Spinal cord (tissue), 10 donors: ENCODE measurements around the gene MAP1LC3B. TPM values are rescaled to one million over a fixed set of nuclear protein-coding genes. Genes with fewer than 3 reads are reported as not detected.
A peak's percentile ranks its signal among the peaks of the same experiment; 100 is the strongest.

Experiments used
- DNase-seq, 6 donors: peaks; one replicate each; pipeline versions ENCODE4 v3.0.0 to v3.0.0-alpha.2; 2013 to 2015; ENCODE audit warnings: low spot score in 6 of 6, low read depth in 4 of 6
- H3K27ac ChIP-seq: one replicate; pipeline ENCODE4 v1.5.1; 2013; ENCODE audit warnings: low read depth, low read length, control low read depth
- H3K27me3 ChIP-seq: one replicate; pipeline ENCODE4 v1.6.1; 2013; ENCODE audit warnings: low read length; ENCODE audit not compliant: control insufficient read depth, insufficient read depth
- H3K36me3 ChIP-seq: one replicate; pipeline ENCODE4 v1.6.1; 2013; ENCODE audit warnings: low read length; ENCODE audit not compliant: control insufficient read depth, insufficient read depth
- H3K4me1 ChIP-seq: one replicate; pipeline ENCODE4 v1.6.1; 2013; ENCODE audit warnings: low read length; ENCODE audit not compliant: control insufficient read depth, insufficient read depth
- H3K4me3 ChIP-seq: one replicate; pipeline ENCODE4 v1.5.1; 2013; ENCODE audit warnings: low read depth, low read length, control low read depth
- H3K9me3 ChIP-seq: one replicate; pipeline ENCODE4 v1.6.1; 2013; ENCODE audit warnings: low read length; ENCODE audit not compliant: control insufficient read depth, insufficient read depth
- WGBS: methylation state at CpG from one replicate; pipeline ENCODE4 v1.1.5; 2013; ENCODE audit warnings: missing lambda C conversion rate; ENCODE audit not compliant: insufficient coverage; 5-methylcytosine and 5-hydroxymethylcytosine counted together
- polyA plus RNA-seq, 2 donors: library from polyadenylated mRNA; unstranded; fragments of 120-200 nt; gene quantifications; one replicate each; pipeline ENCODE4 v1.2.1, GENCODE V29; 2013; ENCODE audit not compliant: insufficient read length in 2 of 2
- total RNA-seq, 2 donors: library from RNA; depleted of rRNA in 1 of 2; stranded (reverse); fragments of 120-200 nt in 1 of 2; fragments of >200 nt in 1 of 2; gene quantifications; one replicate each; pipeline versions ENCODE4 v1.2.3 to v1.2.4, GENCODE V29; 2013 to 2014
- donor health status: healthy.

Gene MAP1LC3B
- total and polyA plus RNA-seq, 4 donors: 66.5 to 181 (median 119) TPM

DNA sequence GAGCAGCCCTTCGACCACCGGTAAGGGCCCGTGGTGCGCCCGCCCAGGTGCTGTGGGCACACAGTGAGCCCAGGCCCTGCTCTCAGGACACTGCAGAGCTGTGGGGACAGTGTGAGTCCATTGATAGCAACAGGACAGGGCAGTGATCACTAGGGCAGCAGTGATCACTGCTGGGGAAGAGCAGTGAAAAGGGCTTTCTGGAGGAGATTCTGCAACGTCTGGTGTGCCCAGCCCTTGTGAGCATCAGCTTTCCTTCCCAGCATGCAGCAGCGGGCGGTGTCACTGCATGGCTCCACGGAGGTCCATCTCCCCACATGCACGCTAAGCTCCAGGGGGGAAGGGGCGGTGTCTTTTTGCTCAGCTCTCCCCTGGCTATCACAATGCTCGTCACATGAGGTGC lies 32.1 kb downstream of the MAP1LC3B start:
- no peak overlapping the region for H3K4me3 ChIP-seq
- peaks cover 6% of the 10 kb centered on the region for H3K4me1 ChIP-seq
- DNase-seq: no peak
- H3K9me3 ChIP-seq: no peaks in the 10 kb centered on the region
- peaks cover 67% of the 10 kb centered on the region for H3K36me3 ChIP-seq
- WGBS: 81% methylated on average over 7 of the region's 12 CpGs
- H3K27ac ChIP-seq: no peak overlapping the region
- H3K27me3 ChIP-seq: no peaks in the 10 kb centered on the region

DNA sequence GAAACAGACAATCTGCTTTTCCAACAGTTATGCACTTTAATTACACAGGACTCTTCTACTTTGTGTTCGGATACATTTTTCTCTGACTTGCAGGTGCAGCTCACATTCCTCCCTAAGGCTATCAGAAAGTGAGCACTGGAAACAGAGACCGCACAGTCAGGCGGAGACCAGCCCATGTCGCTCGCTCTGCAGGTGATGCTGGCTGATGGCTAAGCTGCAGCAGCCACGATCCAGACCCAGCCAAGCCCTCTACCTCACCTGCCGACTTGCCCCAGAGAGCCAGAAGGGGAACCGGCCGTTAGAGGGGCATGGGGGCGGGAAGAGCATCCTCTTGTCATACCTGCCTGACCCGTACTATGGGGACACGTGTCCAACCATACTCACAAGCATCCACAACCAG lies 33.8 kb downstream of the MAP1LC3B start:
- Histone ChIP-seq H3K27me3 (no peaks in the 10 kb centered on the region), H3K9me3 (no peaks in the 10 kb centered on the region), H3K36me3 (peaks cover 57% of the 10 kb centered on the region), H3K4me3 (no peak overlapping the region), H3K4me1 (peaks cover 6% of the 10 kb centered on the region), H3K27ac (no peak overlapping the region)
- no peak for DNase-seq
- WGBS: 85% methylated on average over 12 of the region's 12 CpGs

DNA sequence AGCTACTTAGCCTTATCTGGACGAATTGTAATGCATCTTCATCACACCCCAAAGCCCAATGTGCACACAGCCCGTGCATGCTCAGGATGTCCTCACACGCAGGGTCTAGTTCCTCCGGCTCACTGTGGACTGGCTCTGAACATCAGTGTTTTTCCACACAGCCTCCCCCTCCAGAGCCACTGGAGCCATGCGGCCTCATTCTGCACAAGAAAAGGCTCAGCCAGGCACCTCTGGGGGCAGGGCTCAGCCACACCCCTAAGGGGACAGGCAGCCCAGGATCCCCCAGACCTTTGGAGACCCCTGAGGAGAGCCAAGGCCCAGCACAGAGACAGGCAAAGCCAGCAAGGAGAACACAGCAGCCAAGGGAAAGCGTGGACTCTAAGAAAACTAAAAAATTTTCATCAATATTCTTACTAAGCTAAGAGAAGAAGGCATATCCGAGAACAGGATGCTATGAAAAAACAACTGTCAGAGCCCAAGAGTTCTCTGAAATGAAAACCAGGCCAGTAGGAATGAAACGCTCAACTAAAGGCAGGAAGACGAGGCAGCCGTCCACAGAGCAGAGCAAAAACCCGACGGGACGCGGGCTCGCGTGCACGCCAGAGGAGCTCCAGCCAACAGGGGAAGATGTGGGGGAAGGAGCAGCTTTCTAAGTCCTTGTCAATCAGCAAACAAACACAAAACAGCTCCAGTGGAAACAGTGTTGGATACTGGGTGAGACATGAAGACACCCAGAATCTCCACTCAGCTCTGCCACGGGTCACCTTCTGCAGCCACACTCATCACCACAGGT lies 34.5 kb downstream of the MAP1LC3B start:
- H3K27ac ChIP-seq: no peak overlapping the region
- H3K36me3 ChIP-seq: peaks cover 56% of the 10 kb centered on the region
- no peak overlapping the region for H3K4me3 ChIP-seq
- DNase-seq: no peak
- H3K9me3 ChIP-seq: no peaks in the 10 kb centered on the region
- no peaks in the 10 kb centered on the region for H3K27me3 ChIP-seq
- H3K4me1 ChIP-seq: peaks cover 6% of the 10 kb centered on the region
- 81% methylated on average over 10 of the region's 18 CpGs for WGBS

DNA sequence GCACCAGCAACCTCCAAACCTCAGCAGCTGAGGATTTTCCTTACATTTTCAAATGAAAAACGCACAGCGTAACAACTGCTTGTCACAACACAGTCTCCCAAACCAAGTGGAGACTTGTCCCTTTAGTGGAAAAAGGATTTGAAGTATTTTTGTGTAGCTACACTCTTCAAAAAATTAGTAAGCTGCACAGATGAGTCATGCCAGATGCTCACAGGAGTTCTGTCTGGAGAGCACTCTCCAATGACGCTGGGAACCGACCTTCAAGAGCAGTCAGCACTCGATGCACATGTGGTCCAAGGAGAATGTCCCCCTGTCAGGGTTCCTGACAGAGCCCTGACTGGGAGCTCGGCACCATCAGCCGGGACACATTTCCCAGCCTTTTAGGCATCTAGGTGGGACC lies 39.8 kb downstream of the MAP1LC3B start:
- no peaks in the 10 kb centered on the region for H3K27me3 ChIP-seq
- H3K4me3 ChIP-seq: no peak overlapping the region
- 77% methylated on average over 5 of the region's 7 CpGs for WGBS
- H3K27ac ChIP-seq: no peak overlapping the region
- H3K36me3 ChIP-seq: peaks cover 40% of the 10 kb centered on the region
- no peaks in the 10 kb centered on the region for H3K9me3 ChIP-seq
- DNase-seq: no peak
- H3K4me1 ChIP-seq: peaks cover 22% of the 10 kb centered on the region

DNA sequence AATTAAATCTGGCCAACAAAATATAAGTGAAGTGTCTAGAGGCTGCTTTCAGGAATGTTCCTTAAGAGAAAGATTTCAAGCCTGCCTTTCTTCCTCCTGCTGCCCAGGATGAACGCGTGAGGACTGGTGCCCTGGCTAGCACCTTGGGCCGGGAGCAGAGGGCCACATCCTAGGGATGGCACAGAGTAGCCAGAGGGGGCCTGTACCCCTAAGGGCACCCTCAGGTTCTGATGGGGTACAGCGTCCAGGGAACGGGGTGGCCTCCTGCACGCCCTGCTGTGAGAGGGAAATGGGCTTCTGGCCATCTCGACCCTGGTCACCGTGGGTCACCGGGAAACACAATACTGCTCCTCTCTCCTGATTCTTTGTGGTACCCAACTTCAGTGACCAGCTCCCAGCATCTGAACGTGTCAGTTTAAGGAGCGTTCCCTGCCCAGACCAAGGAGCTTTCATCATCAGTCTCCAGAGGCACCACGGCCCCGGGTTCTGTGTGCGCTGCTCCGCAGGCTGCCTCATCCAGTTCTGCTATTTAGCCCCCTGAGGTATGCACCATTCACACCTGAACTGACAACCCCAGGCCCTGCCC lies 40.3 kb downstream of the MAP1LC3B start:
- peaks cover 40% of the 10 kb centered on the region for H3K36me3 ChIP-seq
- no peaks in the 10 kb centered on the region for H3K9me3 ChIP-seq
- H3K27me3 ChIP-seq: no peaks in the 10 kb centered on the region
- H3K4me3 ChIP-seq: no peak overlapping the region
- 88% methylated on average over 15 of the region's 15 CpGs for WGBS
- no peak for DNase-seq
- H3K4me1 ChIP-seq: peaks cover 19% of the 10 kb centered on the region
- H3K27ac ChIP-seq: no peak overlapping the region

DNA sequence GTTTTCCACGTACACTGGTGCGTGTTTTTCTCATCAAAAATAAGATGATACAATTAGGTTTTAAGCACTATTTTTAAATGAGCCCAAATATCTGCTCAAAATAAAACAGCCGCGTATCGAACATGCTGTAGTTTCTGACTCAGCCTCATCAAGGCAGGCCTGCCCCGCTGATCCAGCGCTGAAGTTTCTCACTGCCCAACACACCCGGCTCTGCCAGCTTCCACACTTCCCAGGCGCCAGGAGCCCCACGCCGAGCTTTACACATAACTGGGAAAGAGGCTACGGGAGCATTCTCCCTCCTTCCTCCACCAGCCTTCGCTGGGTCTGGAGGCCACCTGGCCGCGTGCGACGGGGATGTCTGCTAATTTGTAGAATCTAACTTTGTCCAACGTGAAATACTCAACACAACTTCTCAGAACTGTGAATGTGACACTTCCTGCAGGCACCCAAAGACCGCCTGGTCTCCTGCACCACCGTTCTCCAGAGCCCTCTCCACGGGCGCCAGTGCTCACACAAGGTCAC lies 42.1 kb downstream of the MAP1LC3B start:
- WGBS: 92% methylated on average over 20 of the region's 22 CpGs
- Histone ChIP-seq H3K9me3 (no peaks in the 10 kb centered on the region), H3K27me3 (no peaks in the 10 kb centered on the region), H3K4me3 (no peak overlapping the region), H3K36me3 (peaks cover 41% of the 10 kb centered on the region), H3K4me1 (peaks cover 19% of the 10 kb centered on the region), H3K27ac (no peak overlapping the region)
- no peak for DNase-seq

DNA sequence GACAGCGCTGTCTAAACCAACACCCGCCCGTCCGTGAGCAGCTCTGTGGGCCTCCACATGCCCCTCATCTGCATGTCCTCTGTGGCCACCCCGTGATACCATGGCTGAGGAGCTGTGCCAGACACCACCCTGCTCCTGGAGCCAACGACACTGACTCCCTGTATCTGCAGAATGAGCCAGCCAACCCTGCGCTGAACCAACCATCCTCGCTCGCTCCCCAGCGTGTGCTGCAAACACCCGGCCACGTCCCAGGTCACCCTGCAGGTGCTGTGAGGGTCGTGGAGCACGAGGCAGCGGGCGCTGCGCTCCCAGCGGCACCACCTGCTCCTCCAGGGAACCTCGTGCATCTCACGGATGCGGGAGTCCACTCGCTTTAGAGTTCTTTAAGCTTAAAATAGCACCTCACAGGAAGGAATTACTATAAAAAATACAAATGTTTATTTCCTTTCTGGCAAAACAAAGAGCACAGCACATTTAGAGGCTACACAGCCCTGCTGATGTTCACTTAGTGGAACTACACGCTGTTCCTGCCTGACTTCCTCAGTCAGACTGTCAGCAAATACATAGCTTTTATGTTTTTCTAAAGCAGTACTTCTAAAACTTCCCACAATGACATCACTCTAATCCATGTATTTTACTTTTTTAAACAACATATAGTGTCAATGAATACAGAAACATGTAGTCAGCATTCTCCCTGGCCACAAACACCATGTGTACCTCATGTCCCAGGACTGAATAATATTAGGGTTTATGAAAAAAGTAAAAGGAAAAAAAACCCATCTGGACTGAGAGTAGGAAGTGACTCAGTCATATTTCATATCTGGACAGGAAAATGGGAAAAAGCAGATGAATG lies 43.5 kb downstream of the MAP1LC3B start:
- H3K4me1 ChIP-seq: peaks cover 19% of the 10 kb centered on the region
- 57% methylated on average over 19 of the region's 23 CpGs for WGBS
- no peaks in the 10 kb centered on the region for H3K27me3 ChIP-seq
- H3K4me3 ChIP-seq: no peak overlapping the region
- peak in 2 of 6 donors; percentile 15 to 21 for DNase-seq
- peaks cover 41% of the 10 kb centered on the region for H3K36me3 ChIP-seq
- H3K9me3 ChIP-seq: no peaks in the 10 kb centered on the region
- peak overlapping the region; percentile 76 for H3K27ac ChIP-seq

DNA sequence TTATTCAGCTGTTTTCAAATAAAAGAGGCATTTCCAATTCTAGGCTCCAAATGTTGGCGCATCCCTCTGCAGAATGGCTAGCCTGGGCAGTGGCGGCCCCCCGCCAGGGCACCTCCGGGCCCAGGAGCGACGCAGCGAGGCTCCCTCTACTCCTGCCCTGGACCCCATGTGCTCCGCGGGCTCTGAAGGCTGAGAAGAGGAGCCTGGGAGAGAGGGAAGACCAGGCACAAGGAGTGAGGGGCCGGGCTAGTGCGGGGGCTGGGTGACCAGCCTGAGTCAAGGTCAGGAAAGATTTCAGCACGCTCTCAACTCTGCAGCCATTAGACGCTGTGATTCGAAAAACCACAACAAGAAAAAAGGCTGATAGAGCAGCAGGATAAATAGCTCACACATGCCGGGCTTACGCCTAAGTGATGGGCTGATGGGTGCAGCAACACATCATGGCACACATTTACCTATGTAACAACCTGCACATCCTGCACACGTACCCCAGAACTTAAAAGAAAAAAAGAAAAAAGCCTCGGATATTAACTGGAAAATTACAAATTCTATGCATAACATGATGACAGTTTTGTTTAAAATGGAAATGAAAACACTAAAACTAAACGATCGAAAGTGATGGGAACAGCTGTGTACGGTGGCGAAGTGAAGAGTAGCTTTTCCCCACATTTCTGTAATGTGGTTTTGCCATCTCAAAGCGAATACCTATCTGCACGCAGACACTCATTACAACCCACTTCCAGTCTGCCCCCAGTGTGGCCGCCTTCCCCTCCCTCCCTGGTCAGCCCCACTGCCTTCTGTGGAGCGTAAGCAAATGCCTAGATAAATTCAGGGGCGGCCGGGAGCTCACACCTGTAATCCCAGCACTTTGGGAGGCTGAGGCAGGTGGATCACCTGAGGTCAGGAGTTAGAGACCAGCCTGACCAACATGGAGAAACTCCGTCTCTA lies 44.4 kb downstream of the MAP1LC3B start:
- Histone ChIP-seq H3K4me1 (peaks cover 19% of the 10 kb centered on the region), H3K9me3 (no peaks in the 10 kb centered on the region), H3K27me3 (no peaks in the 10 kb centered on the region), H3K4me3 (no peak overlapping the region), H3K36me3 (peaks cover 39% of the 10 kb centered on the region), H3K27ac (peak overlapping the region; percentile 76)
- DNase-seq: peak in 1 of 6 donors; percentile 12
- WGBS: 57% methylated on average over 19 of the region's 29 CpGs

DNA sequence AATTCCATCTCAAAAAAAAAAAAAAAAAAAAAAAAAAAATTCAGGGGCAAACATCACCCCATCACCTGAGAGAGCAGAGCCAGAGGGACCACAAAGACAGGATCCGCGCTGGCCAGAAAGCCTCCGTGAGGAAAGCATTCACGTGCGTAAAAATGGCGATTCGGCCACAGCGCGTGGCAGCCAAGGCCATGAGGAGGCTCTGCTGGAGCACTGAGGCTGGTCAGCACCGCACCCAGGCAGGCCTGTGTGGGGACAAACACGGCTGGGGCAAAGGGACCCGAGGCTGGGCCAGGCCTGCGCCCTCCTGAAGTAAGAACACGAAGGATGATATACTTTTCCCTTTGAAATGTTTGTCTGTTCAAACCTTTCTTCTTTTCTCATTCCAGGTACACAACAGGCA lies 45.2 kb downstream of the MAP1LC3B start:
- Histone ChIP-seq H3K27me3 (no peaks in the 10 kb centered on the region), H3K27ac (no peak overlapping the region), H3K36me3 (peaks cover 36% of the 10 kb centered on the region), H3K4me3 (no peak overlapping the region), H3K4me1 (peaks cover 17% of the 10 kb centered on the region), H3K9me3 (no peaks in the 10 kb centered on the region)
- WGBS: 93% methylated on average over 14 of the region's 14 CpGs
- DNase-seq: no peak
